GM19240 (cell line): Measurements from ENCODE around the gene PLA2G2E.
"Not testable (repeated sequence)": the region's sequence is repeated elsewhere in the genome, so short reads cannot be mapped to it uniquely, and the experiment has no call there.

Experiments
- DNase-seq: peaks from one replicate; pipeline ENCODE4 v3.0.0; 2011; ENCODE audit warnings: low spot score; ENCODE audit not compliant: insufficient read length

PLA2G2E gene

DNA sequence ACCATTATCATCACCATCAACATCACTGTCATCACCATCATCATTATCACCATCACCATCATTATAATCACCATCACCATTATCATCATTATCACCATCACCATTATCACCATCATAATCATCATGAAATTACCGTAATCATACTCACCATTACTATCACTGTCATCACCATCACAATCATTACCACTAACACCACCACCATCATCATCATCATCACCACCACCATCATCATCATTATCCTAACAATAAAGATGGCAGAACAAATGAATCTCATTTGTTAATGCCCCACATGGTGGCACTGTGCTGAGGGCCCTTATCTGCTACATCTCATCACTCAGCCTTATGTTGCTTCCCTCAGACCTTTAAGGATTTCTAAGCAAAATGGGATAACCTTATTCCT is 9.4 kb upstream of the PLA2G2E start:
- DNase-seq, result no peak

DNA sequence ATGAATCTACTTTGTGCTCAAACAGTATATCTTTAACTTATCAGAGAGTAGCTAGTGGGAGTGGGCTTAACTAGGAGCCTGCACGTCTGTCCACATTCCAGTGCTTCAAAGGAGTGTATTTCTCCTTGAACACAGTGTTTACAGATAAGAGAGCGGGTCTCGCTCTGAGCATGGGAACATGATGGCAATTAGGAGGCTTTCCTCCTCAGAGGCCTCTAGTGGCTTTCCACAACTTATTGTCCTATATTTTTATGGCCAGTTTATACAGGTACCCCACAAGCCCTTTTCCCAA is 3.7 kb upstream of the PLA2G2E start:
- DNase-seq, result not testable (repeated sequence)

DNA sequence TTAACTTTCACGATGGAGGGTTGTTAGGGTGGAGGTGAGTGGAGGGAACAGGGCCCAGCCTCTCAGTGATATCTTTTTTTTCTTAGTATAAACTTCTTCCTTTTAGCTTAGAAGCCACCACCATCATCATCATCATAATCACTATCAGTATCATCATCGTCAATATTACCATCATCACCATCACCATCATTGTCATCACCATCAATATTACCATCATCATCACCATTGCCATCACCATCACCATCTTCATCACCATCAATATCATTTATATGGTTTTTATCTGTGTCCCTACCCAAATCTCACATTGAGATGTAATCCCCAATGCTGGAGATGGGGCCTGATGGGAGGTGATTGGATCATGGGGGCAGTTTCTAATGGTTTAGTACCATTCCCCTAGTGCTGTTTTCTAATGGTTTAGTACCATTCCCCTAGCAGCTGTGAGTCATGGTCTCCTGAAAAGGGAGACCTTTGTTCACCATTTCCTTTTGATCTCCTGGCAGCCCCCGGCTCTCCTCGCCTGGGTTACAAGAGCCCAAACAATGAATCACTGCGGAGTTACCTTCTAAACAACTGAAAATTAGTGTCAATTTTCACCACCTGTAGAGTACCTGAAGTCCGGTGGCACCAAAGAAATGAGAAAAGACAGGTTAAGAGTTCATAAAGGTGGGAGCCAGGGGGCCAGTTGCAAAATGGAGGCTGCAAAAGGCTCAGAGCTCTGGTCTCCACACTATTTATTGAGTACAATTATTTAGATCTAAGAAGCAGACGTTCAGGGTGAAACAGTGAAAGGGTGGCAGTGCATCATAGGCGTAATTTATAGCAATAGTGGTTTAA is 3.1 kb upstream of the PLA2G2E start:
- DNase-seq, result no peak

DNA sequence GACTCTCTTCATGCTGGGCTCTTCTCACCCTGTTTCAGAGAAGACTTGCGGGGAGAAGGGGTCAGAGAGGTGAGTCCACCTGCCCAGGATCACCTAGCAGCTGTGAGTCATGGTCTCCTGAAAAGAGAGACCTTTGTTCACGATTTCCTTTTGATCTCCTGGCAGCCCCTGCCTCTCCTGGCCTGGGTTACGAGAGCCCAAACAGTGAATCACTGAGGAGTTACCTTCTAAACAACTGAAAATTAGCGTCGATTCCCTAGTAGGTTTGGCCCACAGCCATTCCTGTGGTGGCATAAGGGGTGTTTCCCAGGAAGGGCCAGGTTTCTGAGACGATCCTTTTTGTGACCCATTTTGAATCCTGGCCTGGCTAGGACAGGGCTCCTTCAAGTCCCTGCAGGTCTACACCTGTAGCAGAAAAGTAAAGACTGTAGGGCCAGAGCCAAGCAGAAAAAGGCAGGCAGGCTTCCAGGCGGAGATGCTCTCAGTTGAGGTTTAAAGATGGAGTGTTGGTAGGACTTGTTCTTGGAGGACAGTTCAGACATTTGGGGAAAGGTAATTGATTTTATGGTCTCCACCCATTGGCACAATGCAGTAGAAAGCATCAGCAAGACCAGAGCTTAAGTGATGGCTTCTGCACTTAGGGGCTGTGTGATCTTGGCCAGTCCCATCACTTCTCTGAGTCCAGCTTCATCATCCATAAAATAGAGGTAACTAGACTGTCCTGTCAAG is 2.1 kb upstream of the PLA2G2E start:
- no peak for DNase-seq

DNA sequence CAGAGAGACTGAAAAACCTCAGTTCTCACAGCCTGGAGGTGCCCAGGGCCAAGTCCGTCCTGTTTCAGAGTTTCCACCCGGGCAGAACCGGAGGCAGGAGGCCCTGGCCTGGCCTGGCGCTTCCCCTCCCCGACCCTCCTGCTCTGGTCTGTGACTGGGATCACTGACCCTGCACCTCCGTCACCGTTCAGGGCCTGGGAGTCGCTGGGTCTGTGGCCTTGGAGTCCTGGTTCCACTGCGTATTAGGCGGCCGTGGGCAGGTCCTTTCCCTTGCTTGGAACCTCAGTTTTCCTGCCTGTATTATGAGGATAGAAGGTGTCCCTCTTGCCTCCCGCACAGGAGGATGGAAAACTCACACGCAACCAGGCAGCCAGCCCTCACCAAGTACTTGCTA is 533 bp upstream of the PLA2G2E start:
- no peak for DNase-seq

DNA sequence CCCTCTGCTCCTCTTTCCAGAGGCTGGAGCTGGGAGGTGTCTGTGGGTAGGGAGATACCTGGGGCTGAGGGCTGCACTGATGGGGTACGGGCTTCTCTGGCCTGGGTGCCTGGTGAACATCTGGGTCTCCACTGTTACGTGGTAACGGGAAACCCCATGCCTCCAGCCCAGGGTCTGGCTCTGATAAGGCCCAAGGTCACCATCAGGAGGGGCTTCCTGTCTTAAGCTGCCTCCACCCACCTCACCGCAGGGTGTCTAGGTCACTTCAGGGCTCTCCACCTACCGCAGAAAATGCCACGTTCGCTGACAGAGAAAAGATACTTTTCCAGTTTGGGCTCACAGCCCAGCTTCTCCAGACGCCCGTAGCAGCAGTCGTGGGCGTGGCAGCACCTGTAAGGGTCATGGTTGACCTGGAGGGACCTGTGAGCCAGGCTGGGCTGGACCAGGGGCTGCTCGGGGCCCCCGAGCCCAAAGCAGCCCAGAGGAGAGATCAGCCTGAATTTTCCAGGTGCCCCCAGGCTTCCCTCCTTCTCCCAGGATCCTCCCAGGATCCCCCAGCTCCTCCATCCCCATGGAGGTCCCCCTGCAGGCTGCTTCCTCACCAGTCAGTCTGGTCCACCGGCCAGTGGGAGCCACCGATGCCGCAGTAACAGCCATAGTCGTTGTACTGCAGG is 1.3 kb downstream of the PLA2G2E start:
- no peak for DNase-seq

DNA sequence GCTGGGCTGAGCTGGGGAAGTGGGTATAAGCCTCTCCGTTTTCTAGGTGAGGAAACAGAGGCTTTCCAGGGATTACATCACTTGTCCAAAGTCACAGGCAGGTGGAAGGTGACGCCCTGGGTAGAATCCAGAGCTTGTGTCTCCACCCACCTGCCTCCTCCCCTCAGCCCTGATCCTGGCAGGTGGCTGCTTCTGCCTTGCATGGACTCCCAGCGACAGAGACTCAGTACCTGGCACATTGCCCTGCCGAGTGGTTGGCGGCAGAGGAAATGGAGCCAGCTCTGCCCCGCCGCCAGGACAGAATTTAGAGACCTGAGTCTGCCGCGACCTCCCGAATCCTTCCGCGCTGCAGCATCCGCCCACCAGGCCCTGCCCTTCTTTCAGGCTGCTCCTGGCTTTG is 2.1 kb downstream of the PLA2G2E start:
- DNase-seq, result no peak

DNA sequence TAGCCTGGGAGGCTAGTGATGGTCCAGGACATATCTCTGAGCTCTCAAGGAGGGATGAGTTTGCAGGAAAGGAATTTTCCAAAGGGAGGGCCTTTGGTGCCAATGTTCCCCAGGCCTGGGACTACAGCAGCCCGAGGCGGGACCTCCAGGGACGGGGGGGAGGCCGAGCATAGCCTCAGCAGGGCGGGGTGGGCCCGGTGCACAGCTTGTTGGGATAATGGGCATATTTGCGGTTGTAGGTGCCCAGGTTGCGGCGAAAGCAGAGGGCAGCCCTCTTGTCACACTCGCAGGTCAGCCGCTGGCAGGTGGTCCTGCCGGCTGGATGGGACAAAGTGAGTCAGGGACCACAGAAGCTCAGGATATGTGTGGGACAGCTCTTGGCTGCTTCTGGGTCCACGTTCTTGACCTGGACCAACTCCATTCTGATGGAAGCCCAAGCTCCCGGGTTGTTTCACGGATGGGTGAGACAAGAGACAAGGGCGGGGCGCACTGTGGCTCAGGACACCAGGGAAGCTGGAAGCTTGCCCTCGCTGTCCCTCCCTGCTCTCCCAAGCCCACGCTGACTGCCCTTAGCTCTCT is 3.2 kb downstream of the PLA2G2E start:
- no peak for DNase-seq

DNA sequence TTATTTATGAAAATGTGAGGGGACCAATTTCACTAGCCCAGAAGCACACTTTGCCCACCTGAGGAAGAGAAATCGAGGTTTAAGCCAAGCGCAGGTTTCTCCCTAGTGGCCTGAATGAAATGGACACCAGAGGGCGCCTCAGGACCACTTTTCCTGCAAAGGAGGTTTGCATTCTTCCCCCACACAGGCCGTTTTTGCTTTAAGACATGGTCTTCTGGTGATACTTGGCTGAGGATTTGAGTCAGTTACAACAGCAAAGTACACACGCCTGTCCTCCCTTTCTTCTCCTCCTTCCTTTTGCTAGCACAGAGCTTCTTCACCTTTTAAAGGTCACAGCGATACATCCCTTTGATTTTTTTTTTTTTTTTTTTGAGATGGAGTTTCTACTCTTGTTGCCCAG is 5.4 kb downstream of the PLA2G2E start:
- peak; percentile 82 for DNase-seq

DNA sequence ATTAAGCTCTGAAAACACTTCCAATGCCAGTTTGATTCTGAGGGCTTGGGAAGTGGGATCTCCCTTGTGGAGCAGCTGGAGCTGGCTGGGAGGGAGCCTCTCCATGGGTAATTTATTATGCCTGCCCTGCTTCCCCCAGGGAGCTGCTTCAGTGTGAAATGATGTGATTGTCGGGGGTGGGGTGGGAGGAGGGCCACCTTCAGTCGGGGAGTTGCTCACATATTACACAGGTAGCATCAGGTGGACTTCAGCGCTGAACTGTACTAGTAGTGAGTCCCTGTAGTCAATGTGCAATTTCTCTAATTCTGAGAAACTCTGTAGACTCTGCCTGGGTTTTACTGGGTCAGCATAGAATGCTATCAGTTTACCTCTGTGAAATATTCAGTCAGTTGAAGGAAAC is 12.8 kb downstream of the PLA2G2E start:
- no peak for DNase-seq

DNA sequence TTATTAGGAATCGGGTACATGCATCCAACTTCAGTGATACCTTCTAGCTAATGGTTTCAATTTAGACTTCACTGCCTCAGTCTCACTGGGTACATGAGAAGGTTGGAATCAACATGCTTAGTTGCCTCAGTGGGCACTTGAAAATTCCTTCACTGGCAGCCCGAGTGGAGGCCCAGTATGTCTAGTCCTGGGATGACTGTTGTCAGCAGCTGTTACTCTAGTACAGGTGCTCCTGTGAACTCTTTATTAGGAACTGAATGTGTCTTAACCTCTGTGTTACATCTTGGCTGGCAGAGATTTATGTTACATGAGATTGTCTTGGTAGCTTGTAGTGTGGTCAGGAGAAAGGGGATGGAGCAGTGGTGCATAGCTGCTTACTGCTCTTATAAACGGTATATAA is 13.4 kb downstream of the PLA2G2E start:
- DNase-seq, result no peak

DNA sequence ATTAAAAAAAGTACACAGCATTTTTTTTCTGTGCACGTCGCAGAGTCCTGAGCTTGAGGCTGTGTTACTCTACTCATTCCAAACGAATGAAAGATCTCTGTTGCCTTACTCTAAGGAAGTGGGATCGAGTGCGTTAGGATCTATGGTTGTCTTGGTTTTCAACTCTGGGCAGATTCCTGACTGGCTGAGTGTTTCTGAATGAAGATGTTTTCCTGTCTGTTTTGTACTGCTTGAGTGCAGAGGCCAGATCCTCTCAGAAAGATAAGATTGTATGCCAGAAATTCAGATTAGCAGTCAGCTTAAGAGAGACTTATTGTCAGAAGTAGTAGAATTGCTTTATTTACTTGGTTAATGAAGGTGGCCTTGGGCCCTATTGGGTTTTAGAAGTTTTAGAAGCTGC is 14.0 kb downstream of the PLA2G2E start:
- no peak for DNase-seq

DNA sequence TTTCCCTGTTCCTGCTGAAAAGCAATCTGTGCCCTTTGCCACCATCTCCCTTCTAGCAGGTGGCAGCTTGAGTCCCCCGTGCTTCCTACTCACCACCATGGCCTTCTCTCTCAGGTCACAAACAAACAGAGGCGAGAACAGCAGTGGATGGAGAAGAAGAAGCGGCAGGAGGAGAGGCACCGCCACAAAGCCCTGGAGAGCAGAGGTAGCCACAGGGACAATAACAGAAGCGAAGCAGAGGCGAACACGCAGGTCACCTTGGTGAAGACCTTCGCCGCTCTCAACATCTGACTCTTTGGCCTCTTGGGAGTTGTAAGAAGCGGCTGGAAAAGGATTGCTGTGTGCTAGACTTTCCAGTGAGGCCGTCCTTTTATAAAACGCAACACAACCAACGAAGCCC is 16.0 kb downstream of the PLA2G2E start:
- no peak for DNase-seq

DNA sequence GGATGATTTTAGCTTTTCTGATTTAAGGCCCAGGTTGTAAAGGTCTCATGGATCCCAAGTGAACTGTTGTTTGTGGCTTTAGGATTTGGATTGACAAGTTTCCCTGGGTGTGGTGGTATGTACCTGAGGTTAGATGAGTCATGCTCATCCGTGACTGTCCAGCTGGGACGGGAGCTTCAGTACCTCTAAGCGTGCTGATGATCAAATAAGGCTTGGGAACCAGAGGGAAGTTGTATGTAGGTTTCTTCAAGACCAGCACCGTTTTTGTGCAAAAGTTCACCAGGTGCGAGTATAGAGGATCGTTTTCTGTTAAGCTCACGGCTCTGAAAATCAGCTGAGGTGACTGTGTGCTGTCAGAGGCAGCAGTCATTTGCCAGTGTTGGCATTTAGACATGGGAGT is 19.8 kb downstream of the PLA2G2E start:
- no peak for DNase-seq

DNA sequence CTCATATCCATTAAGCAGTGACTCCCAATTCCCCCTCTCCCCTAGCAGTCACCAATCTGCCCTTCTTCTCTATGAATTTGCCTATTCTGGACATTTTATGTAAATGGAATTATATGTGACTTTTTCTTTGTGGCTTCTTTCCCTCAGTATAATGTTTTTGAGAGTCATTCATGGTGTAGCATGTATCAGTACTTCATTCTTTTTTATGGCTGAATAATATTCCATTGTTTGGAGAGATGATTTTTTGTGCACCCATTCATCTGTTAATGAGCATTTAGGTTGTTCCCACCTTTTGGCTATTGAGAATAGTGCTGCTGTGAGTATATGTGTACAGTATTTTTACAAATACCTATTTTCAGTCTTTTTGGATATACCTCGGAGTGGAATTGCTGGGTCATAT is 21.8 kb downstream of the PLA2G2E start:
- DNase-seq, result no peak

DNA sequence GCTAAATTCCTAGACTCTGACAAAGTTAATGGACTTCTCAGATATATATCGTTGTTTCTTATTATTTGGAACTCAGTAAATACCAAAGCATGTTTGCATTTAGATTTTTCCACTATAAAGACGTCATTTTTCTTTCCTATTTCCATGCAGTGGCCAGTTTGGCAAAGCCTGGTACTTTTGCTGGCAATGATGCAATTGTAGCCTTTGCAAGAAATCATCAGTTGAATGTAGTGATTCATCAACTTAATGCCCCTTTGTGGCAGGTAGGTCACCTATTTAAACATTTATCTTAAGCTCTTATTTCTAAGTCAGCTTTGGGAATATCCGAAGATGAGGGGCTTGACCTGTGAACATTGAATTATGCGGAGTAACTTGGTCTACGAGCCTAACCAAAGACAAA is 29.2 kb downstream of the PLA2G2E start:
- no peak for DNase-seq

DNA sequence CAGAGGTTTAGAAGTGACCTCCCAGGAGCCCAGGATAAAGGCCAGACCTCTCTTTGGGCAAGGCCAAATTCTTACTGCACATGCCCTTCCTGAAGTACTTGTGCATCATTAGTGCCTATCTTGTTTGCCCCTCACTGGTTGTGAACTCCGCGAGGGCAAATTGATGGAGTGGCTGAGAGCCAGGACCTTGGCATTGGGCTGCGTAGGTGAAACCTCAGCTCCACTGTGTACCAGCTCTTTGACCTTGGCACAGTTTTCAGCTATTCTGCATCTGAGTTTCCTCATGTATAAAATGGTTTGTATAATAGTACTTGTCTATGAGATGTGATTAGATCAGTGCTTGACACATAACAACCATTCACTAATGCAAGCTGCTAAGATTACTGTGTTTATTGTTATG is 29.7 kb downstream of the PLA2G2E start:
- no peak for DNase-seq

DNA sequence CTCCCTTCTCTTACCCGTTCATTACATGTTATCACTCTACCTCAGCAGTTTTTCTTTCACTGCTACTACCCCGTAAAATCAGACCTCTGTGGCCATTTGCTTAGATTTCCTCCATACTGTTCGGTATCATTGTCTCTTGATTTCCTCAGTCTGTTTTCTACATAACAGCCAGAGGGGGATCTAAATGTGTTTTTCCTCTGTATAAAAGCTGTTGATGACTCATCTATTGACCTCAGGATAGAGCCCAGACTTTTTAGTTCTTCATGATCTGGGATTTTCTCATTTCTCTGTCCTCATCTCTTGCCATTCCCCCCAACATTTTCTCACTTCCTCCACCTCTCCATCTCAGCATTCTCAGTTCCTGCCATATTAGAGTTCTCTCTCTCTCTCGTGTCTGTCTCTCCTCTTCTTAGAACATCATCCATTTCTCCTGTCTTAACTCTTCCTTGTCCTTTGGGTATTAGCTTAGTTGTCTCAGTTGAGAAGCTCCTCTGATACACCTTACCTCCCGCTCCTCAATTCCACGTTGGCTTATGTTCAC is 30.7 kb downstream of the PLA2G2E start:
- DNase-seq, result no peak

DNA sequence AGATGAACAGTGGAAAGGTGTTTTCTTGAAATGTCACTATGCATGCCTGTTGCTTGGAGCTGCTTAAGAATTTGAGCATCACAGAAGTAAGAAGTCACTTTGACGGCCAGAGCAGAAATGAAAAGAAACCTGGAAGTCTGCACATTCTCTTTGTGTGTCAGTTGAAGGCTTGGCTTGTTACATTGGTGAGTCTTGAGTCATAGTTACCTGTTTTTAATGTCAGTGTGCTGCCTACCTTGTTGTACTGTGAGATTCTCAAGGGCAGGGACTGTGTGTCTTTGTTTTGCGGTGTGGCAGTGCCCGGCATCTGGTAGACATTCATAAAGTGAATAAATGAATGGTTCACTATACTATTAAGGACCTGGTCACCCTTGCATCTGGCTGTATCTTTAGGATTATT is 31.3 kb downstream of the PLA2G2E start:
- DNase-seq, result no peak

DNA sequence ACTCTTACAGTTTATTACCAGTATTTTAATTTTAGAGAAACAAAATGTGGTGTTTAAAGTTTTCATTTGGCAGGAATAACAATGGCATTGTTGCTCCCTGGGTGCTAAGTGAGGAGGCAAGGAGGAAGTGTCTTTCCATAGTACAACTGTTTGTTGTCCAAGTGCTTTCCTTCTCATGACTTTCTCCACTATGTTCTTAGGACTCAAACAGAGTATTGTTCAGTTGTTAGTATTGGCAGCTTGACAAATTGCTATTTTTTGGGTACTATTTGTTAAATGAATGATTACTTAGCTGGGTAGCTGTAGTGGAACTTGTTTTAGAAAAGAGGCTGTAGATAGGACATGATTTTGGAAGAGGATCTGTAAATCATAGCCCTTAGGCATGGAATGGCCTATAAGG is 33.8 kb downstream of the PLA2G2E start:
- DNase-seq, result no peak

DNA sequence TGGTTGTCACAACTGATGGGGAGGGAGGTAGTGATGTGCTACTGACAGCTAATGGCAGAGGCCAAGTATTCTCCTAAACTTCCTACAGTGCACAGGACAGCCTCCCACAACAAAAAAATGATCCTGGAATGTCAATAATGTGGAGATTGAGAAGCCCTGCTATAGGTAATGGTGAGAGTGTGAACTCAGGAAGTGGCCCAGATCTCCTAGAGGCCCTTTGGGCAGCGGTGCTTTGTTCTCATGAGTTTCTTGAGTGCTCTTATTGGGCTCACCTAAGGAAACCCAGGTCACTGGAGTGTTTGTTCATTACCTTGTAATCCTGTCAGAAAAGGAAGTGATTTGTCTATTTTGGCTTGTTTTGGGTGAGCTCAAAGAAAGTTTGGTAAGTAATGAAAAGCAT is 35.3 kb downstream of the PLA2G2E start:
- no peak for DNase-seq

DNA sequence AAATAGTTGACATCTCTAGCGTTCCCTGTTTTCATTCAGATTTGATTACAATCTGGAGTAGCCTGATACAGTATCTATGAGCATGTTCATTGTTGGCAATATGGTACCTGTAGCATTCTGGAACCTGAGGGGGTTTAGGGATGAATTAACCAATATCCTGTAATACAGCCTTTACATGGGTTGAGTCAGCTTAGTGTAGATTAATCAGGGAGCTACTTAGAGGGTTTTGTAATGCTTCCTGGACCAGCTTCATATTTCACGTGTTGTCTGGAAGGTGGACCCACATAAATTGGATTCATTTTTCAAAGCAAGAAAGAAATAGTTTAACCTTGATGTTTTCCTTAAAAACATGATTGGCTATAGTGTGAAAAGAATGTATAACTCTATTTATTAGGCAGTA is 37.6 kb downstream of the PLA2G2E start:
- no peak for DNase-seq
